ENCODE data around the gene CALR.

Gene CALR

GRCh38 chr19:12983542-12984142, 45.2 kb downstream of the CALR start:
- peak; percentile 65 for DNase-seq

- DNase-seq = no peak
Measured at GRCh38 chr19:12984143-12984627, 45.8 kb downstream of the CALR start.

DNA sequence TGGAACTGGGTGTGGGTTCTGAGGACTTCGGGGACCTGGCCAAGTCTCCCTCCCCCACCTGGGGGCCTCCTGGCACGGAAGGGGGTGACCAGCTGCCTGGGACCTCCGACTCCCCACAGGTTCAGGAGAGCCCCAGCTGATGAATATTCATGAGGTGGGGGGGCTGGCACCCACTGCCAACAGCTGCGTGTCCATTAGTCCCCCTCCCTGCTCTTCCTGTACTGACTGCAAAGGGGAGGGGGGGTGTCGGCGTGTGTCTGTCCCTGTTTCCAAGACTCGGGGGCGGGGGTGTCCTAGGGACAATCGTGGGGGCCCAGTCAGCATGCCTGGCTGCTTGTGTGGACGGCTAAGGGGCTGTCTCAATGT, 46.3 kb downstream of the CALR start:
- peak; percentile 42 for DNase-seq

DNA sequence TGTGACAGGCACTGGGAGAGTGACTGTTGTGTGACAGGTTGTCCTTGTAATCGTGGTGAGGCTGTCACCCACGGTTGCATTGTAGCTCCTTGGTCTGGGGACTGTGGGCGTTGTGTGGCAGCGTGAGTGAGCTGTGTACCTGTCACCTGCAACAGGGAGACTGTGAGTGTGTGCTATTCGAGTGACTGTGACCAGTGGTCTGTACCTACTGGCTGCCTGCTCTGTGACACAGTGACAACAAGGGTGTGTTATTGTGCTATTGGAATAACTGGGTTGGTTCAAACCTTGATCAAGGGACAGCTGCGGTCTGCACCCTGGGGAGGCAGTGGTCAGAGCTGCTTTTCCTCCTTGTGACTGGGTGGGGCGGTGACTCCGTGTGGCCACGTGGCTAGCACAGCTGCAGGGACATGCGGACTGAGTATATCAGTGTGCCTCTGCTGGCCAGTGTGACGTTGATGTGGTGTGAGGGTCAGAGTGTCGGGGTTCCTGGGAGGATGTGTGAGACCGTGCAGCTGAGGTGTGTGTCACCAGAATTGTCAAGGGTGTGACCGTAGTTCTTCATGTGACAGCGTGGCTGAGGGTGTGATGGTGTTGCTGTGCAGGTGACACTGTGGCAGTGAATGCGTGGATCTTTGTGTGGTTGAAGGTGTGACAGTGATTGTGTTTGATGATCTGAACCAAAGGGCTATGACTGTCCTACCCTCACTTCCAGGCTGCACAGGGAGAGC, 46.8 kb downstream of the CALR start:
- DNase-seq = peak; percentile 78

- no peak for DNase-seq
Measured at GRCh38 chr19:12986726-12987125, 48.3 kb downstream of the CALR start.

GRCh38 chr19:12987190-12987589, 48.8 kb downstream of the CALR start:
- DNase-seq = no peak

DNA sequence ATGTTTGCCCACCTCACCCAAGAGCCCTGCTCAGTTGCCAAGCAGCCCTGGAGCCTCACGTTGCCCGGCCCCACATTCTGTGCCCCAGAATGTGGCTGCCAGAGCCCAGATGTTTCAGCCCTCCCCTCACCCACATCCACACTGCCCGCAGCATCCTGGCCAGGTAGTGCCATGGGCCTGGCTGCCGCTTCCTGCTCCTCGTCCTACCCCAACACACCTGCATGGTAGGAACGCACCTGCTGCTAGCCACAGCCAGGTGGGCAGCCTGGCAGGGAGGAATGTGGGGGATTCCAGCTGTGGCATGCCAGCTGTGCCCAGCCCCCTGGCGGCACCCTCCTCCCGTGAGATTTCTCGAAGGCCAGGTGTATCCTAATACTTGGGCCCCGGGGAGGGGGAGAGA, 49.4 kb downstream of the CALR start:
- peak; percentile 30 for DNase-seq

DNA sequence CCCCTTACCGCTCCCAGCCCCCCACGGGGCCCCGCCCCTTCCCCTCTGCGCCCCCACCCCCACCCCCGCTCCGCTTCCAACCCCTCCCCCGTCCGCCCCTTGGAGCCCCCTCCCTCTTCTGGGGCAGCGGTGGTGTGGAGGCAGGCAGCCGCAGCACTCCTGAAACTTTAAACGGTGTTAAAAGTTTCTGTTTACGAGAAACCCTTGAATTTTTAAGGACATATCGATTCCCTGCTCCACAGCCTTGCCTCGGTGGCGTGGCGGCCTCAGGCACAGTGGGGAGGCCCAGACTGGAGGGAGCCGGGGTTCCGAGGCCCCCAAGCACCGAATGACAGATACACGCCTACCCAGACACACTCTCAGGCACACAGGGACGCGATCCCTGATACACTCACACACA, 52.0 kb downstream of the CALR start:
- DNase-seq = no peak

DNA sequence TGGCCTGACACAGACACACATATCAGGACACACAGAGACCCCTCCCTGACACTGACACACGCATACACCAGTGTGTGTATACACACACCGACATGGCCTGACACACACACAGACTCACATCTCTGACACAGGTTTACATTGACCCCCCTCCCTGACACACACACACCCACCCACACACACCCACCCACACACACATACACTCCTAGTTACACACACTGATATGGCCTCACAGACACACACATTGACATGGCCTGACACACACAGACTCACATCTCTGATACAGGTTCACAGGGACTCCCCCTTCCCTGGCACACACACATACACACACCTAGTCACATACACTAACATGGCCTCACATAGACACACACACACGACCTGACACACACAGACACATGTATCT, 52.4 kb downstream of the CALR start:
- DNase-seq = no peak

DNA sequence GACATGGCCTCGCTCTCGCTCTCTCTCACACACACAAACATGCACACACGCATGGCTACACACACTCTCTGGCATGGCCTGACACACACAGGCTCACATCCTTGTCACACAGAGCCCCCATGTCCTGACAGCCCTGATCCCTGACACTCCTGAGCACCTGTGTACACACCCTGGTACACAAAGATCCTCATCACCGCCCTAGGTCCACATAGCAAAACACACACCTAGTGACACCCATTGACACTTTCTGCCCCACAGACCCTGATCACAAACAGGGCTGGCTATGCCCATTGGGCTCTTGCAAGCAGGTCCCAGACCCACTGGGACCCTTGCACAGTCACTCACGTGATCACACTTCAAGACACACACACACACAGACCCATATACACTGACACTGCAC, 52.9 kb downstream of the CALR start:
- no peak for DNase-seq

DNA sequence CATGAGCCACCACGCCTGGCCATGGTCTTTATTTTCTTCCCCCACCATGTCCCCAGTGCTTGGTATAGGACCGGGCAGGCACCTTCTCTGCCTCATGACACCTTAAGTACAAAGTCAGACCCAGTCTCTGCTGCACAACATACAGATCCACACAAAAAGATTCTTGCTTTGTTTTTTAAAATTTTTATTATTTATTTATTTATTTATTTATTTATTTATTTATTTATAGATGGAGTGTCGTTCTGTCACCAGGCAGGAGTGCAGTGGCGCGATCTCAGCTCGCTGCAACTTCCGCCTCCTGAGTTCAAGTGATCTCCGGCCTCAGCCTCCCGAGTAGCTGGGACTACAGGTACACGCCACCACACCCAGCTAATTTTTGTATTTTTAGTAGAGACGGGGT, 54.3 kb downstream of the CALR start:
- DNase-seq = no peak

DNA sequence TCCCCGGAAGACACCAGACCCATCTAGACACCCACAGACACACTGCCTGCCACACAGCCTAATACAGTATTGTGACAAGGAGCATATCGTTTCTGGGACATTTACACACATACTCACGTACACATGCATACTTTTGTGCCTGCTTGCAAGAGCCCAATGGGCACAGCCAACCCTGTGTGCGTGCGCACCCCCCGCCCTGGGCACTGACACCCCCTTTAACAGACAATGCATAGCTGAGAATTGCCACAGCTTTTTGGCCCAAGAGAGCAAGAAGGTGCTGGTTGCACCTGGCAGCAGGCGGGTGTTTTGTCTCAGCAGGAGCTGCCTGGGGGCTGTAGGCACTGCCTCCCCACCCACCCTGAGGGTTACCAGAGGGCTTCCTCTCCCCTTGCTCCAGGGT, 55.2 kb downstream of the CALR start:
- DNase-seq = no peak
